IMR-90 (cell line): ENCODE data around the gene ZNF780B. TPM values are rescaled to one million over a fixed set of nuclear protein-coding genes. Genes with fewer than 3 reads are reported as not detected.

ENCODE experiments used
- ATAC-seq: fragments of 200-7000 bp; cut with Tn5 transposase; 2 replicates; pipeline ENCODE4 v1.9.1; 2020; ENCODE audit warnings: low read depth, mild to moderate bottlenecking, moderate library complexity
- BruUV-seq: library from RNA; stranded (reverse); fragments of 400-500 nt; replicated peaks from 2 replicates; lab custom pipeline; 2021; lab: Mats Ljungman, UMichigan
- CTCF ChIA-PET: fragments of 300-600 bp; formaldehyde crosslinking; extraction: SDS; loops from one replicate; lab custom pipeline; 2021; ENCODE audit warnings: antibody characterized with exemption; lab: Yijun Ruan, JAX
- POLR2A ChIA-PET: fragments of 300-600 bp; sonication (Branson Sonifier 250); formaldehyde crosslinking; loops from one replicate; lab custom pipeline; 2022; ENCODE audit warnings: antibody characterized with exemption; ENCODE audit not compliant: unreplicated experiment; lab: Charles Lee
- DNase-seq: peaks from one replicate; pipeline ENCODE4 v3.0.0; 2013
- H2AFZ ChIP-seq: replicated peaks from 2 replicates; pipeline ENCODE3; 2013; ENCODE audit warnings: low read length, mild to moderate bottlenecking; ENCODE audit not compliant: poor library complexity
- H2AK5ac ChIP-seq: 2 replicates; pipeline ENCODE4 v1.6.1; 2013; ENCODE audit warnings: low read depth, low read length, inconsistent platforms
- H2AK9ac ChIP-seq: replicated peaks from 2 replicates; pipeline ENCODE3; 2013; ENCODE audit warnings: mild to moderate bottlenecking, low read depth, low read length, moderate library complexity; ENCODE audit not compliant: poor library complexity
- H2BK120ac ChIP-seq: 2 replicates; pipeline ENCODE4 v1.6.1; 2013; ENCODE audit warnings: low read depth, low read length, inconsistent platforms
- H2BK15ac ChIP-seq: 3 replicates; pipeline ENCODE4 v1.6.1; 2013; ENCODE audit warnings: low read depth, low read length, inconsistent platforms
- H2BK20ac ChIP-seq: 2 replicates; pipeline ENCODE4 v1.6.1; 2013; ENCODE audit warnings: low read depth, mild to moderate bottlenecking, inconsistent platforms, low read length, moderate library complexity
- H2BK5ac ChIP-seq: 2 replicates; pipeline ENCODE4 v1.6.1; 2013; ENCODE audit warnings: mild to moderate bottlenecking, low read depth, low read length, inconsistent platforms; ENCODE audit not compliant: poor library complexity, severe bottlenecking
- H3K14ac ChIP-seq: replicated peaks from 2 replicates; pipeline ENCODE4 v1.6.1; 2013; ENCODE audit warnings: low read depth, low read length, inconsistent platforms
- H3K18ac ChIP-seq: 2 replicates; pipeline ENCODE4 v1.6.1; 2013; ENCODE audit warnings: low read depth, low read length, control low read depth
- H3K23ac ChIP-seq: 2 replicates; pipeline ENCODE4 v1.6.1; 2013; ENCODE audit warnings: low read depth, low read length, inconsistent platforms
- H3K27ac ChIP-seq: 2 replicates; pipeline ENCODE4 v1.5.1; 2013; ENCODE audit warnings: mild to moderate bottlenecking, control low read depth, low read length; ENCODE audit not compliant: insufficient read depth
- H3K27me3 ChIP-seq: 2 replicates; pipeline ENCODE4 v1.6.1; 2013; ENCODE audit warnings: low read length; ENCODE audit not compliant: control insufficient read depth, insufficient read depth
- H3K36me3 ChIP-seq: 2 replicates; pipeline ENCODE4 v1.6.1; 2013; ENCODE audit warnings: low read length, mixed read lengths; ENCODE audit not compliant: control insufficient read depth, insufficient read depth
- H3K4ac ChIP-seq: 2 replicates; pipeline ENCODE4 v1.6.1; 2013; ENCODE audit warnings: low read depth, low read length, inconsistent platforms
- H3K4me1 ChIP-seq: 2 replicates; pipeline ENCODE4 v1.6.1; 2013; ENCODE audit warnings: low read length, mixed read lengths; ENCODE audit not compliant: control insufficient read depth, insufficient read depth
- H3K4me2 ChIP-seq: 2 replicates; pipeline ENCODE4 v1.6.1; 2013; ENCODE audit warnings: low read depth, mild to moderate bottlenecking, control low read depth, low read length, moderate library complexity
- H3K4me3 ChIP-seq: 2 replicates; pipeline ENCODE4 v1.5.1; 2013; ENCODE audit warnings: low read depth, mild to moderate bottlenecking, control low read depth, low read length, moderate library complexity; ENCODE audit not compliant: insufficient read depth
- H3K56ac ChIP-seq: 2 replicates; pipeline ENCODE4 v1.6.1; 2013; ENCODE audit warnings: low read length, inconsistent platforms; ENCODE audit not compliant: insufficient read depth; ENCODE audit errors: extremely low read depth
- H3K79me1 ChIP-seq, 2 experiments: 2 replicates each; pipeline ENCODE4 v1.6.1; 2013; ENCODE audit warnings: low read length in 2 of 2, inconsistent platforms in 1 of 2, low read depth in 1 of 2
- H3K9ac ChIP-seq: 2 replicates; pipeline ENCODE4 v1.6.1; 2013; ENCODE audit warnings: low read depth, low read length, control low read depth
- H3K9me1 ChIP-seq: 2 replicates; pipeline ENCODE4 v1.6.1; 2013; ENCODE audit warnings: low read length, inconsistent platforms; ENCODE audit not compliant: insufficient read depth
- H3K9me3 ChIP-seq: 2 replicates; pipeline ENCODE4 v1.6.1; 2013; ENCODE audit warnings: low read length; ENCODE audit not compliant: control insufficient read depth, insufficient read depth
- H4K20me1 ChIP-seq: 2 replicates; pipeline ENCODE4 v1.6.1; 2013; ENCODE audit warnings: low read length, inconsistent platforms; ENCODE audit not compliant: insufficient read depth
- H4K5ac ChIP-seq: 2 replicates; pipeline ENCODE4 v1.6.1; 2013; ENCODE audit warnings: mild to moderate bottlenecking, low read depth, low read length, control low read depth
- H4K8ac ChIP-seq, 2 experiments: 2 replicates each; pipeline ENCODE4 v1.6.1; 2013; ENCODE audit warnings: low read depth in 2 of 2, low read length in 2 of 2, control low read depth in 1 of 2, inconsistent platforms in 1 of 2
- H4K91ac ChIP-seq: 2 replicates; pipeline ENCODE4 v1.6.1; 2013; ENCODE audit warnings: low read depth, low read length, inconsistent platforms; ENCODE audit not compliant: insufficient read depth
- CTCF ChIP-seq: conservative IDR thresholded peaks from 2 replicates; pipeline ENCODE4 v1.5.1; 2012; ENCODE audit warnings: mild to moderate bottlenecking, low read depth, low read length, improper control_type of control experiment
- WGBS, 2 experiments: methylation state at CpG; one replicate each; pipeline versions ENCODE4 v1.1.5 to v1.1.7; 2013; ENCODE audit warnings: missing lambda C conversion rate in 2 of 2; ENCODE audit not compliant: insufficient read length in 1 of 2; ENCODE audit errors: extremely low coverage in 2 of 2; 5-methylcytosine and 5-hydroxymethylcytosine counted together
- dilution Hi-C: fragments of 300-500 bp; cut with HindIII; formaldehyde crosslinking; loops from one replicate; pipeline ENCODE4 v1.14.3; 2018; ENCODE audit warnings: low sequenced_read_pairs; ENCODE audit not compliant: unreplicated experiment
- in situ Hi-C: fragments of 300-500 bp; cut with MboI; formaldehyde crosslinking; loops from 3 replicates; pipeline ENCODE4 v1.14.3; 2019; ENCODE audit warnings: low sequenced_read_pairs, inconsistent platforms, mixed read lengths
- intact Hi-C: fragments of 100-400 bp; cut with micrococcal nuclease; formaldehyde crosslinking; loops from 2 replicates; pipeline ENCODE4 v1.10.0; 2022
- polyA plus RNA-seq, 3 experiments: library from polyadenylated mRNA; depleted of rRNA; stranded (reverse); fragments of >200 nt; gene quantifications; 2 replicates each; pipeline ENCODE4 v1.2.3, GENCODE V29; 2012; ENCODE audit warnings: low replicate concordance in 1 of 3
- total RNA-seq: library from RNA; depleted of rRNA; stranded (reverse); fragments of >200 nt; gene quantifications from 2 replicates; pipeline ENCODE4 v1.2.3, GENCODE V29; 2012

ZNF780B gene
- total and polyA plus RNA-seq, 2 of the 4 experiments (the other 2 are of a cell fraction): 3.7 to 19.9 TPM

GRCh38 chr19:40033989-40034560, 22.0 kb downstream of the ZNF780B start:
- Histone ChIP-seq H3K27me3 (no peaks in the 10 kb centered on the region), H2BK120ac (no peak overlapping the region), H2AK9ac (no peak overlapping the region), H3K9ac (no peak overlapping the region), H3K14ac (no peak overlapping the region), H2BK15ac (no peak overlapping the region), H3K56ac (no peak overlapping the region), H4K20me1 (no peaks in the 10 kb centered on the region), H2BK5ac (no peak overlapping the region), H3K4ac (no peak overlapping the region), H2AK5ac (no peak overlapping the region), H4K8ac (no peak overlapping the region), H4K5ac (no peak overlapping the region), H2AFZ (no peak overlapping the region), H3K9me1 (no peaks in the 10 kb centered on the region), H3K4me1 (no peaks in the 10 kb centered on the region), H3K4me2 (no peak overlapping the region), H3K4me3 (no peak overlapping the region), H3K18ac (no peak overlapping the region), H3K36me3 (no peaks in the 10 kb centered on the region; the same call in 1 of the 2 replicates), H3K27ac (no peak overlapping the region), H3K79me1 (no peaks in the 10 kb centered on the region), H3K23ac (no peak overlapping the region), H3K9me3 (peaks cover 58% of the 10 kb centered on the region), H2BK20ac (no peak overlapping the region), H4K91ac (no peak overlapping the region)
- ATAC-seq (no peak), DNase-seq (no peak)
- no CpG with 5 or more reads among the region's 2 CpGs for whole genome bisulfite sequencing, 2 experiments
- dilution Hi-C loops (no loop called here), intact Hi-C loops (no loop called here), in situ Hi-C loops (no loop called here)
- BruUV-seq: no TSS peak
- ChIA-PET CTCF (no interaction called here), POLR2A (no interaction called here)
- TF ChIP-seq CTCF: no peak
